ENCODE measurements around the gene PPP2R3B.
"Not testable (repeated sequence)": the region's sequence is repeated elsewhere in the genome, so short reads cannot be mapped to it uniquely, and the experiment has no call there.

Gene PPP2R3B

GRCh38 chrX:318068-318738 is 68.5 kb downstream of the PPP2R3B start:
- peak; percentile 95 for DNase-seq

DNA sequence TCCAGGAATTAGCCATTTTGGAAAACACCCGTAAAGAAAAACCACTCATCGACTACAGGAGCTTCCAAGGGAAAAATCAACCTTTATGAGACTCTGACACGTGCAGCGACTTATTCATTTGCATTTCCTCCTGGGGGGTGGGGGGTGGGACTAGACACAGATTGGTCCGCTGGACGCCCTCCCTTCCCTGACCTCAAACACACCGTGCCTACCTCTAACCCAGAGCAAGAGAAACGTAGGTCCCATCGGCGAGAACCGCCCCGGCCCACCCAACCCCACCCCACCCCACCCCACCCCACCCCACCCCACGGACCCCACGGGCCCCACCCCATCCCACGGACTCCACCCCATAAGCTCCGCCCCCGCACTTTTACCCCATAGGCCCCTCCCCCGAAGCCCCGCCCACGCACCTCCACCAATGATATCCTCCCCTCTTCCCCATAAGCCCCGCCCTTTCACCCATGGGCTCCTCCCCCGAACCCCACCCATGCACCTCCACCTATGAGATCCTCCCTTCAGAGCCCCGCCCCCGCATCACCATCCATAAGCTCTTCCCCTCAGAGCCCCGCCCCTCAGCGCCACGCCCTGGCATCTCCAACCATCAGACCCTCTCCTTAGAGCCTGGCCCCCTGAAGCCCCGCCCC is 69.2 kb downstream of the PPP2R3B start:
- no peak for DNase-seq

DNA sequence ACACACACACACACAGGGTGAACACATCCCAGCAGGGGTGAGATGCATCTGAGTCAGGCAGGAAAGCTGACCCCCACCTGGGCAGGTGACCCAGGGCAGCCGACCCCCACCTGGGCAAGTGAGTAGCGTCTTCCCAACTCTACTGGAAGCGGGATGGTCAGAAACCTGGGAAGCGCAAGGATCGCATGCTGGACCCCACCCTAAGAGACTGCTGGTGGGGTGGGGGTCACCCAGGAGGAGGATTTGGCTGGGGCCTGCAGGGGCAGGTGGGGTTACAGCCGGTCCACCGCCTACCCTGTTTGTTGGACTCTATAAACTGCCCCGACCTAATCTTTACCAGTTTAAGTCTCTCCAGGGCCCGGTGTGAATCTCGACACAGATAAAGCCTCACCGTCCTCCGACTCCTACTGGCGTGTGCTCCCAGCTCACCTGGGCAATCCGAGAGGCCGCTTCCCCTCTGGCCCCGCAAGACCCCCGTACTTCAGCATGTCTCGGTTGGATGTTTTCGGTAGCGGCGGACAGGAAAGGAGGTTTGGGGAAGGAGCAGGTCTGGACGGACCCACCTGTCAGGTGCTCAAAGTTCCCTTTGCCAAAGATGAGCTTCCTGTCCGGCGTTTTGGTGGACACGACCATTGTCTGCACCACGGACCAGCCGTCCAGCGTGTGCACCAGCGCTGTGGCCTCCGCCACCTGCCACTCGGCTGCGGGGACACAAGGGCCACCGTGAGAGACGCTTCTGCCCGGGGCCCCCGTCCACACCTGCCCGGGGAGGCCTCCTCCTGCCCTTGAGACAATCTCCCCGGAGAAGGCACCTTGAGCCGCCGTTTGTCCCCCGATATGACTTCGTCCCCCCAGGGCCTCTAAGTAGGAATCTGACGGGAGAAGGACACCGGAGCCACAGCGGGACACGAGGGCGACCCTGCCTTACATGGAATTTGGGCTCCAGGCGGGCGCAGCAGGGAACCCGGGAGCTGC is 70.1 kb downstream of the PPP2R3B start:
- DNase-seq = no peak

DNA sequence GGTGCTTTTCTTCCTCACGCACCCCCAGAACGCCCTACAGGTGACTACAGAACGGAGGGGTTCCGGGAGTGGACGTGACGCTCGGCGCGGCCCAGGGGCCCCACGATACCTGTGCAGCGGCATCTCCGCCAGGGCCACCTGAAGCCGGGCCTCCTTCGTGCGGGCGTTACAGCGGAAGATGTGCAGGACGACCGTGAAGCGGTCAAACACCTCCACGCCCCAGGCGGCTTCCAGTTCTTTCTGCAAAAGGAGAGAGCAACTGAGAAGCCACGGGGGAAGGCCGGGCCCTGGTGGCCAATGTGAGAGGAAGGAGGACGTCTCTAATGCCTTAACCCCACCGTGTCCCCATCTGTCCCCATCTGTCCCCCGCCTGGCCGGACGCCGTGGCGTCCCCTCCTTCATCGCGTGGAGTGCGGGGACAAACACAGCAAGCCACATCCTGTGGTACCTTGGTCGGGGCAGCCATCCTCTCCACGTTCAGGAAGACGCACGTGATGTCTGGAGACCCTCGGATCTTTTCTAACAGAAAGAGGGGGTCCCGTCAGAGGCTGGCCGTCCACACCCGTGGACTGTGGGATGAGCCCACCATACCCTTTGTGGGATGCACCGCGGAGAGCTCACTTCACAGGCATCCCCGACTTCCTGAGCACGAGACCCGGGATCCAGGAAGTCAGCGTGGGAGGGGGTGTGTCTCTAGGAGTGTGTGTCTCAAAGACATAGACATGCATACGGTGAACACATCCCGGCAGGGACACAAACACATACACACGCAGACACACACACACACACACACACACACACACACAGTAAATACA is 71.7 kb downstream of the PPP2R3B start:
- DNase-seq = no peak

- DNase-seq = no peak
Measured at GRCh38 chrX:314049-314448, 72.7 kb downstream of the PPP2R3B start.

GRCh38 chrX:313546-313945 is 73.2 kb downstream of the PPP2R3B start:
- no peak for DNase-seq

GRCh38 chrX:312621-313331 is 73.9 kb downstream of the PPP2R3B start:
- DNase-seq = no peak

DNA sequence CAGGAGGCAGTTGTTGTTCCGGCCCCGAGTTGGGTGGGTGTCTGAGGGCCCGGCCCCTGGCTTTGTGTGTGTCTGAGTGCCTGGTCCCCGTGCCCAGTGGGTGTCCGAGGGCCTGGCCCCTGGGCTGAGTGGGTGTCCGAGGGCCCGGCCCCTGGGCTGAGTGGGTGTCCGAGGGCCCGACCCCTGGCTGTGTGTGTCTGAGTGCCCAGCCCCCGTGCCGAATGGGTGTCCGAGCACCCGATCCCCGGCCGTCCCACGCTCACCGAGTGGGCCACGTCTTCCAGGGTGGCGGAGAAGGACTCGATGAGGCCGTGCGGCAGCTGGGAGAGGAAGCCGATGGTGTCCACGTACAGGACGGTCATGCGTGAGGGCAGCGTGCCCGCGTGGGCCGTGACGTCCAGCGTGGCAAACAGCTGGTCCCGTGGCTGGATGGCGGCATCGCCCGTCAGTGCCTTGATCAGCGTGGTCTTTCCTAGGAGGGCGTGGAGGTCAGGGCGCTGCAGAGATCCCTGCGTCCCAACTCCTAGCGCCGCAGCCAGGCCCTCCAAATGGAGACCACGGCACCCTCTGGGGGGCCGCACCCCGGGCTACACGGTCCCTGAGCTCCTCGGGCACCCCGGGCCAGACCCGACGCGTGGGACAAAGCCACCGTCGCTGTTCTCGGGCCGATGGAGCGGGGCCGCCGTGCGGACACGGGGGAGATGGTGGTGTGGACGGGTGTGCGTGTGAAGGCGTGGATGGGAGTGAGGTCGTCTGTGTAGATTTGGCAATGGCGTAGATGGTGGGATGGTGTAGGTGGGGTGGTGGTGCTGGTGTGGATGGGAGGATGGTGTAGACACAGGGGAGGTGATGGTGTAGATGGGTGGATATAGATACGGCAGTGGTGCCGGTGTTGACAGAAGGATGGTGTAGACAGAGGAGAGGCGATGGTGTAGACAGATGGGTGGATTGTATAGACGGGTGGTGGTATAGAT is 75.3 kb downstream of the PPP2R3B start:
- DNase-seq = no peak

- DNase-seq = no peak
Measured at GRCh38 chrX:310621-311155, 76.0 kb downstream of the PPP2R3B start.

DNA sequence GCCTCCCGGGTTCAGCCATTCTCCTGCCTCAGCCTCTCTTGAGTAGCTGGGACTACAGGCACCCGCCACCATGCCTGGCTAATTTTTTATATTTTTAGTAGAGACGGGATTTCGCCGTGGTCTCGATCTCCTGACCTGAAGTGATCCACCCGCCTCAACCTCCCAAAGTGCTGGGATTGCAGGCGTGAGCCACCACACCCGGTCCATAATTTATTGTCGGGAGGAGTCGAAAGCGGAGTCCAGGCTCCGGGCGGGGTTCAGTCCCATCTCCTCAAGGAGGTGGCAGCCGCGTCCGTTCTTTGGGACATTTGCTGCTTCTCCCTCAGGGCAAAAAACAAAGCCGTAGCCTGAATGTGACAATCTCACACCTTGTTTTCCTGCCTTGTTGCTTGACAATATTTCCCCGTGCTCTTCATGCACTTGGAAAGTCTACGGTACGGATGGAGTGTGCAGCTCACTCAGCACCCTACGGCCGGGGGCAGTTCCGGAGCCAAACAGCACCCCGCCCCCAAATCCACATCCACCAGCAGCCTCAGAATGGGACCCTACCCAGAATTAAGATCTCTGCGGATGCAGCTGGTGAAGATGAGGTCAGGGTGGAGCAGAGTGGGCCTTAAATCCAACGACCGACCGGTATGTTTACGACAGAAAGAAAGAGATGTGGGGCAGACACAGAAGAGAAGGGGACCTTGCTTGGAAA is 77.7 kb downstream of the PPP2R3B start:
- no peak for DNase-seq

- DNase-seq = no peak
Measured at GRCh38 chrX:307261-308111, 79.2 kb downstream of the PPP2R3B start.

GRCh38 chrX:306614-307251 is 80.0 kb downstream of the PPP2R3B start:
- DNase-seq = not testable (repeated sequence)

DNA sequence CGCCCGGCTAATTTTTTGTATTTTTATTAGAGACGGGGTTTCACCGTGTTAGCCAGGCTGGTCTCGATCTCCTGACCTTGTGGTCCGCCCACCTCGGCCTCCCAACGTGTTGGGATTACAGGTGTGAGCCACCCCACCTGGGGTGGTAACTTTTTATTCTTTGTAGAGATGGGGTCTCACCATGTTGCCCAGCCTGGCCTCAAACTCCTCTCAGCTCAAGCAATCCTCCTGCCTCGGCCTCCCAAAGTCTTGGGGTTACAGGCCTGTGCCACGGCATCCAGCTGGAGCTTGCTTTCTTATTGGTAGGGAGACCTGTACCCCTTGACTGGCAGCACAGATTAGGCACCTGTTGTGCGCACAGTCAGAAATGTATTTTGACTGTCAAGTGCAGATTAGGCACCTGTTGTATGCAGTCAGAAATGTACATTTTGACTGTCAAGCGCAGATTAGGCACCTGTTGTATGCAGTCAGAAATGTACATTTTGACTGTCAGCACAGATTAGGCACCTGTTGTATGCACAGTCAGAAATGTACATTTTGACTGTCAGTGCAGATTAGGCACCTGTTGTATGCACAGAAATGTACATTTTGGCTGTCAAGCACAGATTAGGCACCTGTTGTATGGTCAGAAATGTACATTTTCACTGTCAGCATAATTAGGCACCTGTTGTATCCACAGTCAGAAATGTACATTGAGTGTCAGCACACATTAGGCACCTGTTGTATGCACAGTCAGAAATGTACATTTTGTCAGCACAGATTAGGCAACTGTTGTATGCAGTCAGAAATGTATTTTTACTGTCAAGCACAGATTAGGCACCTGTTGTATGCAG is 80.7 kb downstream of the PPP2R3B start:
- DNase-seq = not testable (repeated sequence)

GRCh38 chrX:302975-303374 is 83.7 kb downstream of the PPP2R3B start:
- DNase-seq = no peak

- DNase-seq = no peak
Measured at GRCh38 chrX:300334-300733, 86.4 kb downstream of the PPP2R3B start.

DNA sequence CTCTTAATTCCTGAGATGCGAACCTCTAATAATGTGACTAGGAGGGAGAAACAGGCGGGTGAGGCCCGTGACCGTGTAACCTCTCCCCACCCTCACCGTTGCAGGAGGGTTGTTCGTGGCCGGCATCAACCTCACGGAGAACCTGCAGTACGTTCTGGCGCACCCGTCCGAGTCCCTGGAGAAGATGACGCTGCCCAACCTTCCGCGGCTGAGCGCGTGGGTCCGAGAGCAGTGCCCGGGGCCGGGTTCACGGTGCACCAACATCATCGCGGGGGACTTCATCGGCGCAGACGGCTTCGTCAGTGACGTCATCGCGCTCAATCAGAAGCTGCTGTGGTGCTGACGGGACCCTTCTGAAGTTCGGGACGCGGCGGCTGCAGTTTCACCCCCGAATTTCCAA is 87.7 kb downstream of the PPP2R3B start:
- no peak for DNase-seq

- no peak for DNase-seq
Measured at GRCh38 chrX:295136-295535, 91.6 kb downstream of the PPP2R3B start.

Data from right forelimb (tissue), 1 donor.